ENCODE data around the gene PCBP3.
"Not testable (repeated sequence)": the region's sequence is repeated elsewhere in the genome, so short reads cannot be mapped to it uniquely, and the experiment has no call there.

PCBP3 gene

DNA sequence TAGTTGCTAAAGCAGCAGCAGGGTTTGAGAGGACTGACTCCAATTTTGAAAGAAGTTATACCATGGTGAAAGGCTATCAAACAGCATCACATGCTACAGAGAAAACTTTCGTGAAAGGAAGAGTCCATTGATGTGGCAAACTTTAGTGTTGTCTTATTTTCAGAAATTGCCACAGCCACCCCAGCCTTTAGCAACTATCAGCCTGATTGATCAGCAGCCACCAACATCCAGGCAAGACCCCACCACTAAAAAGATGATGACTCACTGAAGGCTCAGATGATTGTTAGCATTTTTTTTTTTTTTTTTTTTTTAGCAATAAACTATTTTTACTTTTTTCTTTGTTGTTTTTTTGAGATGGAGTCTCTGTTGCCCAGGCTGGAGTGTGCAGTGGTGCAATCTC is 35.3 kb downstream of the PCBP3 start:
- DNase-seq (ENCODE audit: low spot score), result not testable (repeated sequence)

DNA sequence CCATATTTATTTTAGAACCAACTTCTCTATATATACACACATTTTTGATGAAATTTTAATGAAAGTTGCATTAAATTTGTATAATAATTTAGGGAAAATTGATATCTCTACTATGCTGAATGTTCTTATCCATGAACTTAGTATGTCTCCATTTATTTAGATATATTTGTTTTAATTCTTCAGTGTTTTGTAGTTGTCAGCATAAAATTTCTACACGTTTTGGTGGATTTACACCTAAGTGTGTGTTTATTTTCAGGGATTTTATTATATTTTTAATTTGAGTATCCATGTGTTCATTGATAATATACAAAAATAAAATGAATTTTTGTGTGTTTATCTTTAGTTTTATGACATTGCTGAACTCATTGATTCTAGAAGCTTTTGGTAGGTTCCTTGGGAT is 36.7 kb downstream of the PCBP3 start:
- DNase-seq (ENCODE audit: low spot score), result no peak

DNA sequence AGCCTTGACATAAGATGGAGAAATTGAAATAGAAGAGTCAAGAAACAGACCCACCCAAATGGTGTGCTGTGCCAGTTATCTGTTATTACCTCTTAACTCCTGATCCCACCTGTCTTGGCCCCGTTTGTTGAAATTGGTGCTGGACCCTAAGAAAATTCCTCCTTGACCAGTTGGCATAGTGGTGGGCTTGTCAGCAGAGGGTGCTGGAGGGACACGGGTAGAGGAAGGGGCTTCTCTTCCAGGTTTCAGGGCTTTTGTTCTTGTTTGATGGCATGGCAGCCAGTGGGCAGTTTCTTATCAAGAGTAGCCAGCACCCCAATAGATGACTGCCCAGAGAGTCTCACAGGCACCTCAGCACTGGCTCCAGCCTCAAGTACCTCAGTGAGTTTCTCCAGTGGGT is 51.6 kb downstream of the PCBP3 start:
- DNase-seq (ENCODE audit: low spot score), result no peak

DNA sequence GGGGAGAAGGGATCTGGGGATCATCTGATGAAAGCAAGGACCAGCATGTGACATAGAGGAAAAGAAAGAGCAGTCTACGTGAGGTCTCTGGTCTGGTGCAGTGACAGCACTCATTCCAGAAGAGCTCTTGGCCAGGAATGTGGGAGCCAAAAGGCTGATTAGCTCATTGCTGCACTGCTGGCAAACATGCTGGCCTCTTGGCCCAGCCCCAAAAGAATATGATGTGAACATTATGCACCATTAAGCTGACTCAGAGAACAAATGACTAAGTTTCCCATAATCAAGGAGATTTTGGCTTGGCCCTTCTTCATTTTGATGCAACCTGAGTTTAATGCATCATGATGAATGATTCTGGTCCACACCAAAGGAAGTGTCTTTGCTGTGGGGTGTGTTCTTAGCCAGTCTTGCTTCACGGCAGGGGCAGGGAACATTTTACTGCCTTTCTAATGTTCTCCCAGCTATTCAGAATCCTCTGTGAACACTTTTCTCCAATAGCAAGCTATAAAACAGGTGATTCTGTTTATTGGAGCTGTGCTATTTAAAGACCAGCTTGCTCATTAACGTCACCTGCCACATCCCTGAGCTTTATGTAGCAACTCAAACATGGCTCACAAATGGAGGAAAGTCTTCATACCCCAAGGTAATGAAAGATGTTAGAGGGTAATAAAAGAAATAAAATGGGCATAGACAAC is 55.1 kb downstream of the PCBP3 start:
- DNase-seq (ENCODE audit: low spot score), result peak; percentile 8

DNA sequence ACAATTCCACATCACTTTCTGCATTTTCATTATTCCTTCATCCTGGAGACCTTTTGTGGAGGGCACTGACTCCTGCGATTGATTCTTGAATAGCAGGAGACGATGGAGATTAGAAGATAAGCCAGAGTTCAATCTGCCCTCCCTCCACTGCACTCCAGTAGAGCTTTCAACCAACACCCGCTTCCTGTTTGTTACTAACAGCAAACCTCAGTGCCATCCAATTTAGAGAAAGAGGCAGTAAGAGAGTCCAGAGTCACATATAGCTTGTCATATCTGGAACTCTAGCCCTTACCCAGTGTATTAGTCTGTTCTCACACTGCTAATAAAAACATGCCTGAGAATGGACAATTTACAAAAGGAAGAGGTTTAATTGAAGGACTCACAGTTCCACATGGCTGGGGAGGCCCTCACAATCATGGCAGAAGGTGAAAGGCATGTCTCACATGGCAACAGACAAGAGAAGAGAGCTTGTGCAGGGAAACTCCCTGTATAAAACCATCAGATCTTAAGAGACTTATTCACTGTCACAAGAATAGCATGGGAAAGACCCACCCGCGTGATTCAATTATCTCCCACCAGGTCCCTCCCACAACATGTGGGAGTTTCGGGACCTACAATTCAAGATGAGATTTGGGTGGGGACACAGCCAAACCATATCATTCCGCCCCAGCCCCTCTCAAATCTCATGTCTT is 55.9 kb downstream of the PCBP3 start:
- DNase-seq (ENCODE audit: low spot score), result no peak

DNA sequence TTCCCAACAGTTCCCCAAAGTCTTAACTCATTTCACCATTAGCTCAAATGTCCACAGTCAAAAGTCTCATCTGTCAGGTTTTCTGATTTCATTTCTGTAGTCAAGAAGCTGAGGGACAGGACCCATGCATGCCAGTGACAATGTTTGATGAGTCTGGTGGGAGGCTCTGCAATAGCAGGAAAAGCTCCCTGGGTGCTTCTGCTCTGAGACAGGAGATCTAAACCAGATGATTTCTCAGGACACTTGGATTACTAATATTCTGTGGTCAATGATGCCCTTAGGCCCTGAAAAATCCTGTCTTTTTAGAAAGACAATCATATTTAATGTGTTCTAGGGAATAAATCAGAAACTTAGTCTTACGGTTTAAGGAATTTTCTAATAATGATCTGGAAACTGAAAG is 56.4 kb downstream of the PCBP3 start:
- DNase-seq (ENCODE audit: low spot score), result no peak

DNA sequence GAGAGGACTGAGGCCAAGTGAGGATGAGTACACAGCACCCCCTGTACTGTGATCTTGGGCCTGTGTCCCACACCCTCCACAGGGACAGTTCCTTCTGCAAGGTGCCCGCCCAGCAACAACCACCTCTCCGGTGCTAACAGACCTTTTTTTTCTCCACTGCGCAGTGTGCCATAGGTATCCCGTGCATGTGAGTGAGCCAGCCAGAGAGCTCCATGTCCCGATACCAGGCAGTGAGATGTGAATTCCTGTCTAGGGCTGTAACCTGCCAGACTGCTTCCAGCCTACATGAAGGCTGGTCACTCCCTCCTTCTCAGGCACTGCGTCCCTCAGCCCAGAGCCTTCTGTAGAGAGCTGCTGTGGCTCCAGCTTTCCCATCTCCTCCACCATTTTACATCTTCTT is 56.9 kb downstream of the PCBP3 start:
- no peak for DNase-seq (ENCODE audit: low spot score)

DNA sequence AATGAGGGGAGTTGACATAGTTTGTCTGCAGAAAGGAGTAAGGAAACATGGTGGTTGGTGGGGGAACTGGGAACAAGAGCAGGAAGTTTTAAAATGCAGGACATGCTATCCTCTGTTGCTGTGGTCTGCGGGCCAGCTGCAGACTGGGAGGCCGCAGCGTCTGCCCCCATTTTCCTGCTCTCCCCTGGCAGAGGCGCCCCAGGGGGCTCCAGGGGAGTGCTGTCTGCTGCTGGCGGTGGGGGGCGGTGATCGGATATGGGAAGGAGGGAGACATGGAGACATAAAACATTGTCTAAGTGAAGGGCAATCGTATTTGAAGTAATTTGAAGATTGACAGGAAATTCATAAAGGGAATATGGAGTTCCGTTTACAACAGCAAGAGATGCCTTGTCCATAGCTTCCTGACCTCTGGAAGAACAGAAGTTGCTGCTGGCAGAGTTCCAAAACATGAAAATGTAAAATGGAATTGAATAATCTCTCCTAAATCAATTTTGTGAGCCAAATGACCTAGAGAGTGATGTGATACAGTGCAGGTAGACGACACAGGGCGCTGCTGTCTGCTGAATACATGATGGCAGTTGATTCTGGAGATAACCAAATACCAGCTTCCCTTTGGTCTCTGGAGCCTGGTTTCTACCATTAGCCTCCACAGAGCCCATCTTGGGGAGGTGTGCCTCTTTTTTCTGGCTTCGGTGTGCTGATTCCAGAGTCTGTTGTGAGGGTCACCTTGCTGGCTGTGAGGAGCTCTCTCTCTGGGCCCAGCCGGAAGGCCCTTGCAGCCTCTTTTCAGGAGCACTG is 61.0 kb downstream of the PCBP3 start:
- DNase-seq (ENCODE audit: low spot score), result no peak

DNA sequence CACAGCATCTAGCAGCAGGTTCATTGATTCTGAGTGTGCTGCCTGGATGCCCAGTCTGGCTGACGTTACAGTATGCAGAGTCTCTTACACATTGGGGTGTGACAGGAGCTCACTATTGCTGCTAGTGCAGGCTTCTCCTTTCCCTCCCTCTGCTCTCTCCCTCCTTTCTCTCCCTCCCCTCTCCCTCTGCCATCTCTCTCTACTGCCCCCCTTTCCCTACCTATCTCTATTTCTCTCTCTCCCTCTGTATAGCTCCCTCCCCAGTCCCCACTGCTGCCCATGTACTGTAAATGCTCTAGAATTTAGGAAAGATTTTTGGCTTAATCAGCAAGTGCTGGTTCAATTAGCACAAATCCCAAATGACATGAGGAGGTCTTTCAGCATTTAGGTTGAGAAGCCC is 62.8 kb downstream of the PCBP3 start:
- no peak for DNase-seq (ENCODE audit: low spot score)

DNA sequence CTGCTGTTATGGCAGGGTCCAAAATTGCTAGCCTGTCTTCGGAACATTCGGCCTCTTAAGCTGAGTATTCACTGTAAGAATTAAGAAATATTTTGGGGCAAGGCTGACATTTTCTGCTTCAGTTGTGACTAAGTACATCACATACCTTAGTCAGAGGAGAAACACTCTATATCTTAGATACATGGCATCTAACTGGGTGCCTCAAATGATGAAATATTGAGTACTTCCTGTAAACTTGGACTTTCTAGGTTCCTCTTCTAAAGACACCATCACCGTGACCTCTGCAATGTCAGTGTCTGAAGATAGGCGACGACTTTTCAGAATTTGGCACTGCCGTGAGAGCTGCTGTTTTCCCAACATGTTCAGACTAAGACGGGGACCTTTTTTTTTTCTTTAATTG is 65.6 kb downstream of the PCBP3 start:
- DNase-seq (ENCODE audit: low spot score), result no peak

DNA sequence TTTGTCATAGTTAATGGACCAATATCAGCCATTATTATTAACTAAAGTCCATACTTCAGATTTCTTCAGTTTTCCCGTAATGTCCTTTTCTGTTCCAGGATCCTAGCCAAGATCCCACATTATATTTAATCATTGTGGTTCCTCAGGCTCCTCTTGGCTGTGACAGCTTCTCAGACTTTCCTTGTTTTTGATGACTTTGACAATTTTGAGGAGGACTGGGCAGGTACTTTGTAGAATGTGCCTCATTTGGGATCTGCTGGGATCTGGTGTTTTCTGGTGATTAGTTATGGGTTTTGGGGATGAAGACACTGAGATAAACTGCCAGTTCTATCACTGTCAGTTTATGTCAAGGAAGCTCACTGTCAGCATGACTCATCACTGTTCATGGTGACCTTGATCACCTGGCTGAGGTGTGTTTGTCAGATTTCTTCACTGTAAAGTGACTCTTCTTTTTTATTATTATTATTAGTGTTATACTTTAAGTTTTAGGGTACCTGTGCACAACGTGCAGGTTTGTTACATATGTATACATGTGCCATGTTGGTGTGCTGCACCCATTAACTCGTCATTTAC is 66.3 kb downstream of the PCBP3 start:
- DNase-seq (ENCODE audit: low spot score), result no peak

DNA sequence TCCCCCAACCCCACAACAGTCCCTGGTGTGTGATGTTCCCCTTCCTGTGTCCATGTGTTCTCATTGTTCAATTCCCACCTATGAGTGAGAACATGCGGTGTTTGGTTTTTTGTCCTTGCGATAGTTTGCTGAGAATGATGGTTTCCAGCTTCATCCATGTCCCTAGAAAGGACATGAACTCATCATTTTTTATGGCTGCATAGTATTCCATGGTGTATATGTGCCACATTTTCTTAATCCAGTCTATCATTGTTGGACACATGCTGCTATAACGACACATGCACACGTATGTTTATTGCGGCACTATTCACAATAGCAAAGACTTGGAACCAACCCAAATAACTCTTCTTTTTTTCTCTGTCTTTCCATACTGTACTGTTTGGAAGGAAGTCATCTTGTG is 66.8 kb downstream of the PCBP3 start:
- not testable (repeated sequence) for DNase-seq (ENCODE audit: low spot score)

DNA sequence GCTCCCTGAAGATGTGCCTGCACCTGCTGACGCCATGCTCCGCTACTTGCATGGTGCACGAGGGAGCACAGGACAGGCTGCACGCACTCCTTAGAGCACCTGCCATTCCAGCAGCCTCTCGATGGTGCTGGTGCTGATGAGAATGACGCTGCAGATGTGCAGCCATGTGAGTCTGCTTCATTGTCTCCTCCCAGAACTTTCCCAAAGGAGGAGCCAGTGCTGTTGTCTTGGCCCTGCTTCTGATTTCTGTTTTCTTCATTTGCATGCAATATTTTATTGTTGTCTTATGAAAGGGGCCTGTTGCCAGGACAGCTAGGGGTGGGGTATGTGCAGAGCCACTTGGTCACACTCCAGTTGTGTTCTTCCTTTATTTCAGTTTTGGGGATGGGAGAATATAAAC is 70.1 kb downstream of the PCBP3 start:
- DNase-seq (ENCODE audit: low spot score), result no peak

DNA sequence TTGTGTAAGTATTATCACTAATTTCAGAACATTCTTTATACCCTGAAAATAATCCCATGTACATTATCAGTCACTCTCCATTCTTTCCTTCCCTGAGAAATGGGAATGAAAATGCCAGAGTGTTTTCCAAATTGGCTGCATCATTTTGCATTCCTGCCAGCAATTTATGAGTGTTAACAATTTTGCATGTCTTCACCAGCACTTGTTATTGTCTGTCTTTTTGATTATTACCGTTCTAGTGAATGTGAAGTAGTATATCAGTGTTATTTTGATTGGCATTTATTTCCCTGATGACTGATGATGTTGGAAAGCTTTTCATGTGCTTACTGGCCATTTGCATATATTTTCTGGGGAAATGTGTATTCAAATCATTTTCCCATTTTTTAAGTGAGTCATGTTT is 71.9 kb downstream of the PCBP3 start:
- no peak for DNase-seq (ENCODE audit: low spot score)

DNA sequence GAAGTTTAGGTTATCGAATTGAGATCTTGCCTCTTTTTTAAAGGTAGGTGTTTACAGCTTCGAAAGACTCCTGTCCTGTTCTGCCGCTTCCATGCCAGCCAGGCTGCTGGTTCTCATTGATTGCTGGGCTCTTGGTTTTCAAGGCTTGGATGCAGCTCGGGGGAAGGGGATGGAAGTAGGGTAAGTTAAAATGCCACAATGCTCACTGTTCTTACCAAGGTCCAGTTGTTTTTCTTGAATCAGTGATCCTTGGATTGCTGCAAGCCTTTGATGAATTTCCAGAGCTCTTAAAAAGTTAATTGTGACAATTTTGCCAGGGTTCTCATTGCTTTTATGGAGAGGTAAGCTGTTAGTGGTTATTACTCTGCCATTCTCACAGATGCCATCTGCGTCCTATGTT is 74.9 kb downstream of the PCBP3 start:
- no peak for DNase-seq (ENCODE audit: low spot score)

DNA sequence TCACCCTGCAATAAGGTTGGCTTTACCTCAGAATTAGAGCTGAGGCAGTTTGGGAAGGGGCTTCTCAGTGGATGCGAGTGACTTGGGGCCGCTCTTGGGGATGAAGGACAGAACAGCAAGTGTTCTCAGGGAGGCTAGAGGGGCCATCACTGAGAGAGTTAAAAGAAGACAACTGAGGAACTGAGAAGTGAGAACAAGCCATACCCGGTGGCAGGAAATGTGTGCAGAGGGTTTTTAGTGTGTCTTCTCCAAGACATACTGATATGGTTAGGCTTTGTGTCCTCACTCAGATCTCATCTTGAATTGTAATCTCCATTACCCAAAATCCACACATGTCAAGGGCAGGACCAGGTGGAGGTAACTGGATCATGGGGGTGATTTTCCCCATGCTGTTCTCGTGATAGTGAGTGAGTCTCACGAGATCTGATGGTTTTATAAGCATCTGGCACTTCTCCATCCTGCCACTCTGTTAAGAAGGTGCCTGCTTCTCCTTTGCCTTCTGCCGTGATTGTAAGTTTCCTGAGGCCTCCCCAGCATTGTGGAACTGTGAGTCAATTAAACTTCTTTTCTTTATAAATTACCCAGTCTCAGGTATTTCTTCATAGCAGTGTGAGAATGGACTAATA is 75.8 kb downstream of the PCBP3 start:
- DNase-seq (ENCODE audit: low spot score), result no peak

DNA sequence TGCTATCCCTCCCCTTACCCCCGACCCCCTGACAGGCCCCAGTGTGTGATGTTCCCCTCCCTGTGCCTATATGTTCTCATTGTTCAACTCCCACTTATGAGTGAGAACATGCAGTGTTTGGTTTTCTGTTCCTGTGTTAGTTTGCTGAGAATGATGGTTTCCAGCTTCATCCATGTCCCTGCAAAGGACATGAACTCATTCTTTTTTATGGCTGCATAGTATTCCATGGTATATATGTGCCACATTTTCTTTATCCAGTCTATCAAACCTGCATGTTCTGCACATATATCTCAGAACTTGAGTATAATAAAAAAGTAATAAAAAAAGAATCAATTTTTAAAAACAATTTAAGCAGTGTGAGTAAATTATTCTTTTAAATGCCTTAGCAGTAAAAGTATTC is 76.7 kb downstream of the PCBP3 start:
- DNase-seq (ENCODE audit: low spot score), result not testable (repeated sequence)

DNA sequence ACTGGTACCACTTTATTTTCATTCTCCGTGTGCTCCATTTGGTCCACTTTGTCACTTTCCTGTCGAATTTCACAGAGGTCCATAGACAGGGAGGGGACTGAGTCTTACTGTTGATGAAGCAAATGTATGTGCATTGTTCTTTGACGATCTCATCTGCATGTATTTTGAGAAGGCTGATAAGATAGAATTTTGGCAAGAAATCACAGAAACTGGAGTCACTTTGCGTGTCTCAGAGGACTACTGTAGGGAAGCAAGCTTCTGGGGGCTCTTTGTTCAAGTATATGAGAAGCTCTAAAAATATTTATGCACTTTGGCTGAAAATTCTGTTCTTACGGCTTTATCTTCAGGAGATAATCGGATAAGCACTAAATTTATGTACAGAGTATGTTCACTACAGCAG is 78.1 kb downstream of the PCBP3 start:
- no peak for DNase-seq (ENCODE audit: low spot score)

DNA sequence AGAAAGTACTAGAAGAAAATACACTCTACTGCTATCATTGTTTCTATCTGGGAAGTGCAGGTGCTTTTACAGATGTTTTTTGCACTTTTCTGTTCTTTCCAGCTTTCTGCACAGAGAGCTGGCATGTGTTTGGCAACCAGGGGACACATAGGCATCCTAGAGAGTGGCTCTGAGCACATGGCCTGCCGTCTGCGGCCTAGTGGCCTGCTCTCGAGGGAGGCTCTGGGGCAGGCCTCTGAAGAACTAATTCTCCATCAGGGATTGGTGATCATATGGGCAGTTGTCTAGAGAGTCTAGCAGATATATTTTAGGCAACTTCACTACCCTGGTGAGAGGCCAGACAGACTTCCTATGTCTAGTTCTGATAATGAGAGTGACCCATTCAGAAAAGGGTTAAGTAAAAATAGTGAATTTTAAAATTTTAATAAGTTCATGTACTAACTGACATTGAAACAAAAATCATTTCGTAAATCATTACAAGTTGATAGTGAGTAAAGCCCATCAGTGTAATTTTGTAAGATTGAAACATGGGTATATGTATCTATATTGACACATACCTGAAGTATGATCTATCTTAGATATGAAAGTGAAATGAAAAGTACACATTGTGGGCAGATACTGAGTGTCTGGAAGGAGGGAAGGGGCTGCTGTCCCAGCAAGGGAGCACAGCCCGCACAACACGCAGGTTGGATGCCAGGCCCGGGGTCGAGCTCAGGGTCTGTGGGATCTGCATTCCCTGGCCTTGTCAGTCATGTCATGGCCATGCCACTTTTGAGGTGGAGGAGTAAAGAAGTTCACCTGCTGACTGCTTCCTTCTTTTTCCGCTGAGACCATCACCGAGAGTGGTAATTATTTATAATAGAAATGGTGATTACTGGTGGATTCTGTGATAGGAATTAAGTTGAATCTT is 79.8 kb downstream of the PCBP3 start:
- no peak for DNase-seq (ENCODE audit: low spot score)

DNA sequence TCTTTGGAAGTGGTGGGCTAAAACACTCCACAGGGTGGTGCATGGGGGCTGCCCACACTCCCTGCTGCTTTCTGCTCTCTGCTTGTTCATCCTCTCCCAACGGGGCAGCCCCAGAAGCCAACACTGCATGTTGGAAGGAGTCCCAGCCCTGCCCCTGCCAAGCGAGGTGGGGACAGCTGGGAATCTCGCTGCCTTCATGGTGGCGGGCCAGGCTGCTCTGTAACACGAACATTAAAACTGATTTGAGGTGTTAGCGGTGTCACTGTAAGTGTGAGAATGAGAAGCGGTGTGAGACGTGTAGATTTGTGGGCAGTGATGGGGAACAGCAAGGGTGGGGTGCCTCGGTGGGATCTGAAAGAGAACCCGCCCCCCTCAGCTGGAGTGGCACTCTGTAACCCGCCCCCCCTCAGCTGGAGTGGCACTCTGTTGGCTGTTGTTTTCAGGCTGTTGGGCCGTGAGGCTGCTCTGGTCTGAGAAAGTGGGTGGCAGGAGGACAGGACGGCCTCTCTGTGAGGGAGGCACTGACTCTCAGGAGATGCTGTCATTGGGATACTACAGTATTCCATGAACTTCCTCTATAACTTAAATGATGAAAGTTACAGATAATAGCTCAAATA is 80.9 kb downstream of the PCBP3 start:
- DNase-seq (ENCODE audit: low spot score), result no peak

Measured in hepatic stellate cell (primary cell).